ENCODE results near the gene TEX2.

GRCh38 chr17:64146418-64147109, 116.5 kb downstream of the TEX2 start:
- no peak for TF ChIP-seq GATA2 (IDR thresholded peaks at IDR 0.05; ENCODE audit: low read depth, low read length)
- no peak for TF ChIP-seq GATA3 (IDR thresholded peaks at IDR 0.05; ENCODE audit: low read depth, low read length)

All from SH-SY5Y (cell line).